IMR-90 (cell line): Measurements from ENCODE around the gene STARD7. TPM values are rescaled to one million over a fixed set of nuclear protein-coding genes. Genes with fewer than 3 reads are reported as not detected.
"Not testable (repeated sequence)": the region's sequence is repeated elsewhere in the genome, so short reads cannot be mapped to it uniquely, and the experiment has no call there.

Source experiments
- ATAC-seq: fragments of 200-7000 bp; cut with Tn5 transposase; 2 replicates; pipeline ENCODE4 v1.9.1; 2020; ENCODE audit warnings: low read depth, mild to moderate bottlenecking, moderate library complexity
- BruUV-seq: library from RNA; stranded (reverse); fragments of 400-500 nt; replicated peaks from 2 replicates; lab custom pipeline; 2021; lab: Mats Ljungman, UMichigan
- CTCF ChIA-PET: fragments of 300-600 bp; formaldehyde crosslinking; extraction: SDS; loops from one replicate; lab custom pipeline; 2021; ENCODE audit warnings: antibody characterized with exemption; lab: Yijun Ruan, JAX
- POLR2A ChIA-PET: fragments of 300-600 bp; sonication (Branson Sonifier 250); formaldehyde crosslinking; loops from one replicate; lab custom pipeline; 2022; ENCODE audit warnings: antibody characterized with exemption; ENCODE audit not compliant: unreplicated experiment; lab: Charles Lee
- DNase-seq: peaks from one replicate; pipeline ENCODE4 v3.0.0; 2013
- H2AFZ ChIP-seq: replicated peaks from 2 replicates; pipeline ENCODE3; 2013; ENCODE audit warnings: low read length, mild to moderate bottlenecking; ENCODE audit not compliant: poor library complexity
- H2AK5ac ChIP-seq: 2 replicates; pipeline ENCODE4 v1.6.1; 2013; ENCODE audit warnings: low read depth, low read length, inconsistent platforms
- H2AK9ac ChIP-seq: replicated peaks from 2 replicates; pipeline ENCODE3; 2013; ENCODE audit warnings: mild to moderate bottlenecking, low read depth, low read length, moderate library complexity; ENCODE audit not compliant: poor library complexity
- H2BK120ac ChIP-seq: 2 replicates; pipeline ENCODE4 v1.6.1; 2013; ENCODE audit warnings: low read depth, low read length, inconsistent platforms
- H2BK15ac ChIP-seq: 3 replicates; pipeline ENCODE4 v1.6.1; 2013; ENCODE audit warnings: low read depth, low read length, inconsistent platforms
- H2BK20ac ChIP-seq: 2 replicates; pipeline ENCODE4 v1.6.1; 2013; ENCODE audit warnings: low read depth, mild to moderate bottlenecking, inconsistent platforms, low read length, moderate library complexity
- H2BK5ac ChIP-seq: 2 replicates; pipeline ENCODE4 v1.6.1; 2013; ENCODE audit warnings: mild to moderate bottlenecking, low read depth, low read length, inconsistent platforms; ENCODE audit not compliant: poor library complexity, severe bottlenecking
- H3K14ac ChIP-seq: replicated peaks from 2 replicates; pipeline ENCODE4 v1.6.1; 2013; ENCODE audit warnings: low read depth, low read length, inconsistent platforms
- H3K18ac ChIP-seq: 2 replicates; pipeline ENCODE4 v1.6.1; 2013; ENCODE audit warnings: low read depth, low read length, control low read depth
- H3K23ac ChIP-seq: 2 replicates; pipeline ENCODE4 v1.6.1; 2013; ENCODE audit warnings: low read depth, low read length, inconsistent platforms
- H3K27ac ChIP-seq: 2 replicates; pipeline ENCODE4 v1.5.1; 2013; ENCODE audit warnings: mild to moderate bottlenecking, control low read depth, low read length; ENCODE audit not compliant: insufficient read depth
- H3K27me3 ChIP-seq: 2 replicates; pipeline ENCODE4 v1.6.1; 2013; ENCODE audit warnings: low read length; ENCODE audit not compliant: control insufficient read depth, insufficient read depth
- H3K36me3 ChIP-seq: 2 replicates; pipeline ENCODE4 v1.6.1; 2013; ENCODE audit warnings: low read length, mixed read lengths; ENCODE audit not compliant: control insufficient read depth, insufficient read depth
- H3K4ac ChIP-seq: 2 replicates; pipeline ENCODE4 v1.6.1; 2013; ENCODE audit warnings: low read depth, low read length, inconsistent platforms
- H3K4me1 ChIP-seq: 2 replicates; pipeline ENCODE4 v1.6.1; 2013; ENCODE audit warnings: low read length, mixed read lengths; ENCODE audit not compliant: control insufficient read depth, insufficient read depth
- H3K4me2 ChIP-seq: 2 replicates; pipeline ENCODE4 v1.6.1; 2013; ENCODE audit warnings: low read depth, mild to moderate bottlenecking, control low read depth, low read length, moderate library complexity
- H3K4me3 ChIP-seq: 2 replicates; pipeline ENCODE4 v1.5.1; 2013; ENCODE audit warnings: low read depth, mild to moderate bottlenecking, control low read depth, low read length, moderate library complexity; ENCODE audit not compliant: insufficient read depth
- H3K56ac ChIP-seq: 2 replicates; pipeline ENCODE4 v1.6.1; 2013; ENCODE audit warnings: low read length, inconsistent platforms; ENCODE audit not compliant: insufficient read depth; ENCODE audit errors: extremely low read depth
- H3K79me1 ChIP-seq, 2 experiments: 2 replicates each; pipeline ENCODE4 v1.6.1; 2013; ENCODE audit warnings: low read length in 2 of 2, inconsistent platforms in 1 of 2, low read depth in 1 of 2
- H3K9ac ChIP-seq: 2 replicates; pipeline ENCODE4 v1.6.1; 2013; ENCODE audit warnings: low read depth, low read length, control low read depth
- H3K9me1 ChIP-seq: 2 replicates; pipeline ENCODE4 v1.6.1; 2013; ENCODE audit warnings: low read length, inconsistent platforms; ENCODE audit not compliant: insufficient read depth
- H3K9me3 ChIP-seq: 2 replicates; pipeline ENCODE4 v1.6.1; 2013; ENCODE audit warnings: low read length; ENCODE audit not compliant: control insufficient read depth, insufficient read depth
- H4K20me1 ChIP-seq: 2 replicates; pipeline ENCODE4 v1.6.1; 2013; ENCODE audit warnings: low read length, inconsistent platforms; ENCODE audit not compliant: insufficient read depth
- H4K5ac ChIP-seq: 2 replicates; pipeline ENCODE4 v1.6.1; 2013; ENCODE audit warnings: mild to moderate bottlenecking, low read depth, low read length, control low read depth
- H4K8ac ChIP-seq, 2 experiments: 2 replicates each; pipeline ENCODE4 v1.6.1; 2013; ENCODE audit warnings: low read depth in 2 of 2, low read length in 2 of 2, control low read depth in 1 of 2, inconsistent platforms in 1 of 2
- H4K91ac ChIP-seq: 2 replicates; pipeline ENCODE4 v1.6.1; 2013; ENCODE audit warnings: low read depth, low read length, inconsistent platforms; ENCODE audit not compliant: insufficient read depth
- POLR2A ChIP-seq: IDR thresholded peaks from 2 replicates; pipeline ENCODE4 v1.6.1; 2012; ENCODE audit warnings: mild to moderate bottlenecking, low read depth, low read length
- RCOR1 ChIP-seq: IDR thresholded peaks from 2 replicates; pipeline ENCODE4 v1.6.1; 2012; ENCODE audit warnings: mild to moderate bottlenecking, low read length, improper control_type of control experiment; ENCODE audit not compliant: insufficient replicate concordance
- WGBS, 2 experiments: methylation state at CpG; one replicate each; pipeline versions ENCODE4 v1.1.5 to v1.1.7; 2013; ENCODE audit warnings: missing lambda C conversion rate in 2 of 2; ENCODE audit not compliant: insufficient read length in 1 of 2; ENCODE audit errors: extremely low coverage in 2 of 2; 5-methylcytosine and 5-hydroxymethylcytosine counted together
- dilution Hi-C: fragments of 300-500 bp; cut with HindIII; formaldehyde crosslinking; loops from one replicate; pipeline ENCODE4 v1.14.3; 2018; ENCODE audit warnings: low sequenced_read_pairs; ENCODE audit not compliant: unreplicated experiment
- in situ Hi-C: fragments of 300-500 bp; cut with MboI; formaldehyde crosslinking; loops from 3 replicates; pipeline ENCODE4 v1.14.3; 2019; ENCODE audit warnings: low sequenced_read_pairs, inconsistent platforms, mixed read lengths
- intact Hi-C: fragments of 100-400 bp; cut with micrococcal nuclease; formaldehyde crosslinking; loops from 2 replicates; pipeline ENCODE4 v1.10.0; 2022
- polyA plus RNA-seq, 3 experiments: library from polyadenylated mRNA; depleted of rRNA; stranded (reverse); fragments of >200 nt; gene quantifications; 2 replicates each; pipeline ENCODE4 v1.2.3, GENCODE V29; 2012; ENCODE audit warnings: low replicate concordance in 1 of 3
- total RNA-seq: library from RNA; depleted of rRNA; stranded (reverse); fragments of >200 nt; gene quantifications from 2 replicates; pipeline ENCODE4 v1.2.3, GENCODE V29; 2012

The STARD7 gene
- total and polyA plus RNA-seq, 2 of the 4 experiments (the other 2 are of a cell fraction), result 61.7 to 138 TPM

DNA sequence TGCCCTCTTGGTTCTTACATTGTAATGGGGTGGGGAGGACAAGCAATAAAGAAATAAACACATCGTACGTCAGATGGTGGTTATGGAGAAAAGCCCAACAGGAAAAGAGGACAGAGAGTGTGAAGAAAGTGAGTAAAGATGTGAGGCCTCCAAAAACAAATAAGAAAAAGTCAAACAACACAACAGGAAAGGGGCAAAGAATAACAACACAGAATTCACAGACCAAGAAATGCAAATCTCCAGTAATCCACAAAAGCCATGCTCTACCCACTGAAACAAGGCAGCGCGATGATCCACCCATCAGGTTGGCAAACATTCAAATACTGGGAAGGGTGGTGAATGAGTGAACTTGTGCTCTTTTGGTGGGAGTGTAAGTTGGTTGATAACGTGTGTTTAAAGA lies 46.7 kb downstream of the STARD7 start:
- DNase-seq (no peak), ATAC-seq (no peak)
- no peak overlapping the region for H4K8ac ChIP-seq
- intact Hi-C loops, result no loop called here
- peaks cover 11% of the 10 kb centered on the region; the same call in 1 of the 2 replicates for H3K27me3 ChIP-seq
- H4K5ac ChIP-seq, result no peak overlapping the region
- H2AK9ac ChIP-seq, result no peak overlapping the region
- ChIA-PET CTCF (interaction anchor here (0.6 to 1.5 kb wide), 2 partner anchors 12 to 13 kb away, joined by 3 to 5 read pairs; no protein-coding TSS in a partner anchor), POLR2A (no interaction called here)
- no peak overlapping the region for H2AFZ ChIP-seq
- TF ChIP-seq RCOR1, result no peak
- no peak for TF ChIP-seq POLR2A
- no peak overlapping the region for H3K27ac ChIP-seq
- no peak overlapping the region for H2AK5ac ChIP-seq
- no peak overlapping the region for H3K18ac ChIP-seq
- no TSS peak for BruUV-seq
- no peaks in the 10 kb centered on the region for H3K36me3 ChIP-seq
- no peak overlapping the region for H3K4me3 ChIP-seq
- H2BK120ac ChIP-seq, result no peak overlapping the region
- no peaks in the 10 kb centered on the region for H3K9me3 ChIP-seq
- no peaks in the 10 kb centered on the region for H3K4me1 ChIP-seq
- no CpG with 5 or more reads among the region's 5 CpGs for WGBS, 2 experiments
- H3K79me1 ChIP-seq, result no peaks in the 10 kb centered on the region
- H2BK5ac ChIP-seq, result no peak overlapping the region
- no peak overlapping the region for H3K23ac ChIP-seq
- H3K9me1 ChIP-seq, result no peaks in the 10 kb centered on the region
- no peak overlapping the region for H3K14ac ChIP-seq
- H2BK20ac ChIP-seq, result no peak overlapping the region
- H2BK15ac ChIP-seq, result no peak overlapping the region
- no peak overlapping the region for H3K4me2 ChIP-seq
- H3K4ac ChIP-seq, result no peak overlapping the region
- in situ Hi-C loops, result no loop called here
- dilution Hi-C loops, result no loop called here
- H4K20me1 ChIP-seq, result no peaks in the 10 kb centered on the region
- no peak overlapping the region for H4K91ac ChIP-seq
- no peak overlapping the region for H3K9ac ChIP-seq
- H3K56ac ChIP-seq, result no peak overlapping the region

GRCh38 chr2:96160366-96160765 lies 48.3 kb downstream of the STARD7 start:
- CTCF ChIA-PET, H4K20me1 ChIP-seq, H3K9me1 ChIP-seq, H3K23ac ChIP-seq, H4K8ac ChIP-seq, H2BK5ac ChIP-seq, H3K4me2 ChIP-seq, H3K79me1 ChIP-seq, H3K9me3 ChIP-seq, H2AFZ ChIP-seq, H3K4ac ChIP-seq, H3K27ac ChIP-seq, H3K9ac ChIP-seq, H3K18ac ChIP-seq, BruUV-seq, H2BK120ac ChIP-seq, H3K36me3 ChIP-seq, H2AK5ac ChIP-seq, intact Hi-C loops, ATAC-seq, dilution Hi-C loops, H2AK9ac ChIP-seq, POLR2A ChIA-PET, H3K4me3 ChIP-seq, H3K56ac ChIP-seq, H3K4me1 ChIP-seq, H4K5ac ChIP-seq, H2BK15ac ChIP-seq, DNase-seq, H2BK20ac ChIP-seq, H4K91ac ChIP-seq, in situ Hi-C loops, H3K14ac ChIP-seq: not testable (repeated sequence)
- WGBS, 2 experiments, result no CpG with 5 or more reads among the region's 5 CpGs
- peaks cover 11% of the 10 kb centered on the region; the same call in 1 of the 2 replicates for H3K27me3 ChIP-seq
